ENCODE measurements around the gene GAMT.

Gene GAMT

GRCh38 chr19:1399079-1399478, 2.3 kb downstream of the GAMT start:
- no peak for DNase-seq

DNA sequence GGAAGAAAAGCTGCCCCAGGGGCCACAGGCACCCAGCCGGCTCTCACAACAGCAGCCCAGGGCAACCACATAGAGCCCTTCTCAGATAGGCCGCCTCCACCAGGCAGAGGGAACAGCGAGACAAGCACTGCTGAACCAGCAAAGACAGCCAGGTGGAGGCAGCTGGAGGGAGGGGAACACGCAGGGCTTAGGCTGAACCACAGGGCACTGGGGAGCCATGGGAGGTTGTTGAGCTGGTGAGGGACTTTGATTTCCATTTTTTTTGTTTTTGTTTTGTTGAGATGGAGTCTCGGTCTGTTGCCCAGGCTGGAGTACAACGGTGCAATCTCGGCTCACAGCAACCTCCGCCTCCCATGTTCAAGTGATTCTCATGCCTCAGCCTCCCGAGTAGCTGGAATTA, 3.5 kb downstream of the GAMT start:
- no peak for DNase-seq

- no peak for DNase-seq
These were observed 4.3 kb downstream of the GAMT start for GRCh38 chr19:1396768-1397679.

- no peak for DNase-seq
These were observed 5.1 kb downstream of the GAMT start for GRCh38 chr19:1396019-1396767.

DNA sequence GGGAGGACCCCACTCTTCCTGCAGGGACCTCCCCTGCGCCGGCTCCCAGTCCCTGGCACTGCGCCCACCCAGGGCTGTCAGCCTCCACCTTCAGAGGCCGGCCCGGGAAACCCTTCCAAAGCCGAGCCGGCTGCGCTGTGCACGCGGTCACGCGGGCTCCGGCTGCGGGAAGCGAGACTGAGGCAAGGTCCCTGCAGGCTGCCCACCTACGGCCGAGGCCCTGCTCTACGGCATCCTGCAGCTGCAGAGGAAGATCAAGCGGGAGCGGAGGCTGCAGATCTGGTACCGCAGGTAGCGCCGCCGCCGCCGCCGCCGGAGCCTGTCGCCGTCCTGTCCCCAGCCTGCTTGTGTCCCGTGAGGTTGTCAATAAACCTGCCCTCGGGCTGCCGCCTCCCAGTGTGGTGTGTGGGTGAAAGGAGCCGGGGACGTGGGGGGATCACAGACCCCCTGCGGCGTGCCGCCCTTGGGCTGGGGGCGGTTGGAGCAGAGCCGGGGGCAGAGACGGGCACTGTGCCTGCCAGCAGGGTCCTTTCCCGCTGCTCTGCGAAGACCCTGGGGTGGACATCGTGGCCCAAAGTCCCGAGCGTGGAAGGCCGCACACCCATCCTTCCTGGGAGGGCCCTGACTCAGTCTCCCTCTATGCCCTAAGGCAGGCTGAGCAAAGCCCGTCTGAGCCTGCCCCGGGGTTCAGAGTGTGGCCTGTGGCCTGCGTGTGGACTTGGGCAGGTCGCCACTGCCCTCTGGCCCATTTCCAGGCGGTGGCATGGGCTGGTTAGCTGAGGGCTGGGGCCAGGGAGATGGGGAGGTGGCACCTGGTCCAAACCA, 5.9 kb downstream of the GAMT start:
- no peak for DNase-seq

- DNase-seq, result no peak
These were observed 6.8 kb downstream of the GAMT start for GRCh38 chr19:1394252-1395193.

- DNase-seq, result no peak
These were observed 7.5 kb downstream of the GAMT start for GRCh38 chr19:1393841-1394240.

GRCh38 chr19:1392939-1393530, 8.3 kb downstream of the GAMT start:
- DNase-seq, result no peak

DNA sequence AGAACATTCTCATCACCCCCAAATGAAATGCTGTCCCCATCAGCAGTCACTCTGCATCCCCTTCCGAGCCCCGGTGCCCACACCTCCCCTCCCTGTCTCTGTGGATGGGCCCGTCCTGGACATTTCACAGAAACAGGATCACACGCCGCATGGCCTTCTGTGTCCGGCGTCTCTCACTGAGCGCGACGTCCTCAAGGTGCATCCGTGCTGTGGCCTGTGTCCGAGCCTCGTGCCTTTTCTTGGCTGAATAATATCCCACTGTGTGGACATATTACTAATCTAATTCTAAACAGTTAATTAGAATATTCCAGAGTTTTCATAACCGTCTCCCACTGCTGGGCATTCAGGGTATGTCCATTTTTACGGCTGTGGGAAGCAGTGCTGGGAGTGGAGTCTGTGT, 8.9 kb downstream of the GAMT start:
- DNase-seq, result no peak

DNA sequence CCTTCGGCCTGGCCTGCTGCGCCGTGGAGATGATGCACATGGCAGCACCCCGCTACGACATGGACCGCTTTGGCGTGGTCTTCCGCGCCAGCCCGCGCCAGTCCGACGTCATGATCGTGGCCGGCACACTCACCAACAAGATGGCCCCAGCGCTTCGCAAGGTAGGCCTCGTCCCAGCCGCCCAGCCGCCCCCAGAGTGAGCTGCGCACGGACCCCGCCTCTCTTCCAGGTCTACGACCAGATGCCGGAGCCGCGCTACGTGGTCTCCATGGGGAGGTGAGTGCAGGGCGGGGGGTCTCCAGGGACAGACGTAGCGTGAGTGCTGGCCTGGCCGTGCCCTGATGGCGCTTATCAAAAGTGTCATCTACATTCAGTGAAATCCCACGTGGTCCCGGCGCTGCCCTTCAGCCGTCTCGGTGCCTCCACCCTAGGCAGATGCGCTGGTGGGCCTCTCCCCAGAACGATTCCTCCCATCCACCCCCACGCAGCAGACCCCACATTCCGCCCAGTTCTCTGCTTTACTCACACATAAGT, 10.4 kb downstream of the GAMT start:
- no peak for DNase-seq

DNA sequence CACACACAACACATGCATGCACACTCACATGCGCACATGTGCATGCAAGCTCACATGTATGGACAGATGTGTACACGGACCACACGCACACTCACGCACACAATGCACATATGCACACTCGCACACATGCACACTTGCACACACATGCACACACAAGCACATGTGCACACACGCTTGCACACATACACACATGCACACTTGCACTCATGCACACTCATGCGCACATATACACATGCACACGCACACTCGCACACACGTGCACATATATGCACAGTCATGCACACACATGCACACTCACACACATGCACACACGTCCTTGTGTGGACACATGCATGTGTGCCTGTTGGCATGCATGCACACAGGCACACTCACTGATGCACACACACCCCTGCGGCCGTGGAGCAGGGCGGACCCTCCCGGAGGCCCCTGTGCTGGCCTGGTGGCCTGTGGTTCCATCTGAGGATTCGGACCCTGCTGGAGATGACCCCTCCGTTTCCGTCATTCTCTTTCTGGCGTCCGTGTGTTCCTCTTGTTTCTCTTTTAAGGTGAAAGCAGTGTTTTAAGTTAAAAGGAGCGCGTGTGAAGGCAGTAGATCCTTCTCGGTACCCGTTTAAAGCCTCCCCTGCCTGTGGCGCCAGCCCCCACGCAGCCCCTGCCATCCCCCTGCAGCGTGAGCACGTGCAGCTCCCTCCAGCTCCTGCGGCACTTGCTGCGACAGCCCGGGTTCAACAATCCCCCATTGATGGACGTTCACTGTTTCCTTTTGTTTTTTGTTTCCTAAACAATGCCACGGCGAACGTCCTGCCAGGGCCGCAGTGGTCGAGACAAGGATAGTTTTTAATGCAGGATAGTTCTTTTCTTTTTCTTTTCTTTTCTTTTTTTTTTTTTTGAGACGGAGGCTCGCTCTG, 12.1 kb downstream of the GAMT start:
- no peak for DNase-seq

DNA sequence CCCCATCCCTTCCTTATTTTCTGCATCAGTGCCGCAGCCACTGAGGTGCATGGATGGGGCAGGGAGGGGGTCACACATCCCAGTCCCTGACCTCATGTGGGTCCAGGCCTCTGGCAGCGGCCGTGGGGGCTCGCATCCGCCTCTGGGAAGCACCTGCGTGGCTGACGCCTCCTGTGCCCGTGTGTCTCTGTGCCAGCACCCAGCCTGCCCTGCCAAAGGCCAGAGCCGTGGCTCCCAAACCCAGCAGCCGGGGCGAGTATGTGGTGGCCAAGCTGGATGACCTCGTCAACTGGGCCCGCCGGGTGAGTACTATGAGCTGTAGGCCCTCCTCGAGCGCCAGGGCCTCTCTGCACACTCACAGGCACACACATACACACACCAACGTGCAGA, 12.7 kb downstream of the GAMT start:
- DNase-seq, result no peak

DNA sequence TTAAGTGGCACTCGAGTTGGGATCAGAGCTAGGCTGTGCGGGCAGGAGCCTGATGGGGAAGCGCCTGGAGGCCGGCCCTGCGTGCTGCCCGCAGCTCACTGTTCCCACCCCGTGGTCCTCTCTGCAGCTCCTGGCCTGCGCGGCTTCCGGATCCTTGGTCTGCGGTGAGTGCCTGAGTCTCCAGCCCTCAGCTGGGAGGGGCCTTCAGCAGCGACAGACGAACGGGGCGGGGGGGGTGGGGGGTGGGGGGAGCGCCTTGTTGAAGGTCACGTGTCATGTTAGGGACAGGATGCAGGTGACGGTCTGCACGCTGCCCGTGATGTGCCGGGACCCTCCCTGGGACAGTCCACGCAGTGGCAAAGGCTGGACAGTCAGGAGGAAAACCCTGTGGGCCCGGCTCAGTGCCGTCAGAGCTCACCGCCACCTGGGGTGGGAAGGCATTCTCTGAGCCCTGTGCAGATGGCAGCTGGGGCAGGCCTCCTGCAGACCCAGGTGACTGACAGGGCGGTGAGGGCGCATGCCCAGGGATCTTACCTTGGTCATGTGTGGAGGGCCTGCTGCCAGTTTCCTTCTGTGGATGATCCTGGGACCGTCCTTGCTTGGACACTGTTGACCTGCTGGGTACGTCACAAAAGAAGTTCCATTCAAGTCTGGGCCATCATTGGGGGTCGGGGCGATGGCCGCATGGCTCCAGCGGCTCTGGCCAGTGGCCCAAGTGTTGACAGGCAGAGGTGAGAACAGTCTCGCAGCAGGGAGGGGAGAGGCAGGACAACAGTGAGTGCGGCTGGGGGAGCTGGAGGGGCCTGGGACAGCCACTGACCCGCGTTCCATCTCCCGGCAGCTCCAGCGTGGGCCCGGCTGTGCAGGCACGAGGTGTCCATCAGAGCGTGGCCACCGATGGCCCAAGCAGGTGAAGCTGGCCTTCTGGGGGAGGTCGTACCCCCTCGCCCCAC, 13.4 kb downstream of the GAMT start:
- no peak for DNase-seq

DNA sequence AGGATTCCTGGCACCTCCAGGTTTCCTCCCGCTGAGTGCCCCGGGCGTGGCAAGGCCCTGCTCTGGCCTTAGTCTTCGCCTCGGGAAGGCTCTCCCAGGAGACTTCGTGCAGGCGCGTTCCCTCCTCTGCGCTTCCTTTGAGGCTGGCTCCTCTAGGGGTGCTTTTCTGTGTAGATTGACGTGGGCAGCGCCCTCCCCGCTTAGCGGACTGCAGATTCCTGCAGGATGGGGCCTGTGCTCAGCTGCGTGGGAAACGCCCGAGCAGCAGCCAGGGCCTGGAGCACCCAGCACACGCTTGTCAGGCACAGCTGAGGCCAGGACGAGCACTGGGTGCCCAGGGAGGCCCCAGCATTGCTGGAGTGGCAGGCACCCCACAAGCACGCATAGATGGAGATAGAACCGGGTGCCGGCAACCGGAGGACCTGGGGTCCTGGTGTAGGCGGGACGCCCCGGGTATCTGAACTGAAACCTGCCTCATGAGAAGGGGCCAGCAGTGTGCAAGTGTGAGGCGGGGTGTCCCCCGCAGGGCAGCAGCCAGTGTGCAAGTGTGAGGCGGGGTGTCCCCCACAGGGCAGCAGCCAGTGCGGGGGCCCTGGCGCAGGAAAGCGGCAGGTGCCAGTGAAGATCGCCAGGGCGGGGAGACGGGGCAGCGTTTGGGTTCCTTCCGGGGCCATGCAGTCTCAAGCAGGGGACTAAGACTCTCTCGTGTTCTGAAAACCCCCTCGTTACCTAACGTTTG, 14.2 kb downstream of the GAMT start:
- no peak for DNase-seq

- no peak for DNase-seq
These were observed 15.5 kb downstream of the GAMT start for GRCh38 chr19:1385816-1386215.

DNA sequence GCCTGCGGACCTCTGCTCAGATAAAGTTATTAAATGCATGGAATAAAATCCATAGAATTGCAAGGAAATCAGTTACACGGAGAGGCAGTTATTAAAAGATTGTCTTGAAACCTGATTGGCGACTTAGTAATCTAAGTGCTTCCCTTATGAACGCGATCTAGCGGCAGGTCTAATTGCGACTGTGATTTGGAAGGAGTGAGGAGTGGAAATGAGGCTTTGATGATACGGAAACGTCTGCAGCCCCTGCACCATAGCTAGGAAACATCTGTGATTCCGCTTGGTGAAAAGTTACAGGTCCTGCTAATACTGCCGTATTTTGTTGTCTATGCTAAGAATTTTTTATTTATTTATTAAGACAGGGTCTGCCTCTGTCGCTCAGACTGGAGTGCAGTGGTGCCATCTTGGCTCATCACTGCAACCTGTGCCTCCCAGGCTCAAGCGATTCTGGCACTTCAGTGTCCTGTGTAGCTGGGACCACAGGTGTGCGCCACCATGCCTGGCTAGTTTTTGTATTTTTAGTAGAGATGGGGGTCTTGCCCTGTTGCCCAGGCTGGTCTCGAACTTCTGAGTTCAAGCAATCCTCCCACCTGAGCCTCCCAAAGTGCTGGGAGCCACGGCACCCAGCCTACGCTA, 16.7 kb downstream of the GAMT start:
- no peak for DNase-seq

GRCh38 chr19:1384085-1384462, 17.3 kb downstream of the GAMT start:
- no peak for DNase-seq
